Left forelimb (tissue), 1 donor: ENCODE results near the gene SIK3.
"Not testable (repeated sequence)": the region's sequence is repeated elsewhere in the genome, so short reads cannot be mapped to it uniquely, and the experiment has no call there.

Experiments used
- DNase-seq: peaks from one replicate; pipeline ENCODE4 v3.0.0-alpha.2; 2018; ENCODE audit warnings: low spot score

Gene SIK3

DNA sequence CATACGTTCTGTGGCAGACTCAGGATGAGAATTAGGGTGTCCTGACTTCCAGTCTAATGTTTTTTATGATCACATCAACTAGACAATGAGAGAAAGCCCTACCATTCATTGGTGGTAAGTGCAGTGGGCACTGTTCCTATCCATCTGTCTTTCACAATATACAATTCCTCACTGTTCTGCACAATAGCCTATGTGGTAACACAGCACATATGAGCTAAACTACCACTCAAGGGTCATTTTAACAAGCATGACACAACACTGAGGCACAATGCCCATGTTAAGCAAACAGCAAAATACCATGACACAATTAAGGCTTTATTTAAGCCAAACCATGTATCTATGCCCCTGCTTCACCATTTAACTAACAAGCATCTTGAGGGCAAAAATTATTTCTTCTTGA lies 52.3 kb downstream of the SIK3 start:
- DNase-seq: no peak

- no peak for DNase-seq
Measured at GRCh38 chr11:117045196-117045595, 53.0 kb downstream of the SIK3 start.

DNA sequence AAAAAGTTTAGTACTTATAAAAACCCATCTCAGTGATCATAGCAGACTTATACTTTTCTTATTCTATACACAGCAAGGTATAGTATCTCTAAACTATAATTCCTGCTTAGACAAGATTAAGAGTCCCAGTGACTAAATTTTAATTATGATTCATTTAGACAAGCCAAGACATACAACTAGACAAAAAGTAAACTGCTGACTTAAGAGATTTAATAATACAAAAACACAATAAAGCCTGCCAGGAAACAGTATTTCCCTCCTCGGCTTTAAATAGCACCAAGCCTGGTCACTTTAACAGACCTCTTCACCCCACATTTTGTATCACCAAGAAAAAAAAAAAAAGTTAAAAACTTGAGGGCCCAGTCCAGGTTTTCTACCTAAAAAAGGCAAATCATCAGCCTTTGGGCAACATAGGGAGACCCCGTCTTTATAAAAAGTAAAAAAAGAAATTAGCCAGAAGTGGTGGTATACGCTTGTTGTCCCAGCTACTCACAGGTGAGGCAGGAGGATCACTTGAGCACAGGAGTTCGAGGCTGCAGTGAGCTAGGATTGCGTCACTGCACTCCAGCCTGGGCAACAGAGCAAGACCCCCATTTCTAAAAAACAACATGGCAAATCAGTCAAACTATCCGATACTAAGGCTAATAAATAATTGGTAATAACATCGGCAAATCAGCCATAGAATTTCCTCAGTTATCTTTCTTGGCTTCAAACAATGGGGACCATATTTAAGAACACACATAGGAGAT lies 53.8 kb downstream of the SIK3 start:
- DNase-seq: no peak

DNA sequence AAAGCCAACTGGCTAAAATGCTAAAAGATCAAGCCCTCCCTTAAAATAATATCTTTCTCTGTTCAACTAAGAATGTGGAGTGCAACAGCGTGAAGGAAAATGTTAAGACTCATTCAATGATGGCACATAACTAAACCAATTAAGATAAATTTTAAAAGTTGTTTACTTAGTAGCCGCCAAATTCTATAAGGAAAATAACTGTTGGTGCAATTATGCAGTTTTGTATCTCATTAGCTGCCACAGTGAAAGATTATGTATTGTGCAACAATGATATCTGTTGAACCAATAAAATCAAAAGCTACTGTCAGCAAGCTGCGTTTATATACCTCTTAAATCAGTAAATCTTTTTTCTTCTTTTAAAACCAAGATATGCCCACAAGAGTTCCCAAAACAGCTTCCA lies 55.5 kb downstream of the SIK3 start:
- no peak for DNase-seq

DNA sequence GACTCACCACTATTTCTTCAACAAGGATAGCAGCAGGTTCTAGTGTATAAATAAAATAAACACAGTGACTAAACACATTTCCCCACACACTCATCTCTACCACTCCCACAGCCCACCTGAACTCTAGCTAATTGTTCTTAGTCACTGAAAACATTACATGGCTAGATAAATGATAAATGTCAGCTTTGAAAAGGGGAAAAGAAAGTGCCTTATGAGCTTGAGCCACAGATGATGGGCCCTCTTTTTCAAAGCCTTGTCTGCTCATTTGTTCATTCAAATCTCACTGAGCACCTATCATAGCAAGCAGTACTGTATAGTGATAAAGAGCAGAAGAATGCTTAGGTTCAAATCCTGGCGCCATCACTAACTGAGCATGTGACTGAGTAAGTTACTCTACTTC lies 58.3 kb downstream of the SIK3 start:
- DNase-seq: no peak

DNA sequence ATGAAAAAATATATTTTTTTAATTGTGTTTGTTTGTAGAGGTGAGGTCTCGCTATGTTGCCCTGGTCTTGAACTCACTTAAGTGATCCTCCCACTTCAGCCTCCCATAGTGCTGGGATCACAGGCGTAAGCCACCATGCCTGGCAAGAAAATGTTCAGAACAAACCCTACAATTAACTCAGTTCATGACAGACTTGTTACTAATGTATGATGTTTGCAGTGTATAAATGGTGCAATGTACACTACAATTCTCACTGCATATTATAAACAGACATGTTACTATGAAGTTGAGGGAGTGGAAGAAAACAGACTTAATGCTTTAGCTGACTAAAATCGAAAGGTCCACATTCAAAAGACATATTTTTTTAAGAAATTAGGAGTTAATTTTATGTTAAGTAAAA lies 59.0 kb downstream of the SIK3 start:
- no peak for DNase-seq

DNA sequence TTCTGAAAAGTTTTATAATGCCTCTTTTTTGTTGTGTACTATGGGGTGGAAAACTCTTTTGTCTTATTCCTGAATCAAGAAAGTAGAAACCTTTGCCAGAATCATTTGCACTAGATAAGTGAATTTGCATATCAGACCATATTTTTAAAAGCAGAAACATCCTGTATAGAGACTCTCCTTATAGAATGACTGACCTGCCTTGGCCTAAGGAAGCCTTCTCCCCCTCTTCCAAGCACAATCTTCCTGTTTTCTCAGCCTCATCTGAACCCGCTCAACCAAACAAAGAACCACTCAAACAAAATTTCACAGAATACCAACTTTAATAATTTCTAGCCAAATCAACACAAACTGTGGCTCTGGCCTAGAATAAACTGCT lies 60.3 kb downstream of the SIK3 start:
- DNase-seq: no peak

- DNase-seq: no peak
Measured at GRCh38 chr11:117037279-117037974, 60.8 kb downstream of the SIK3 start.

DNA sequence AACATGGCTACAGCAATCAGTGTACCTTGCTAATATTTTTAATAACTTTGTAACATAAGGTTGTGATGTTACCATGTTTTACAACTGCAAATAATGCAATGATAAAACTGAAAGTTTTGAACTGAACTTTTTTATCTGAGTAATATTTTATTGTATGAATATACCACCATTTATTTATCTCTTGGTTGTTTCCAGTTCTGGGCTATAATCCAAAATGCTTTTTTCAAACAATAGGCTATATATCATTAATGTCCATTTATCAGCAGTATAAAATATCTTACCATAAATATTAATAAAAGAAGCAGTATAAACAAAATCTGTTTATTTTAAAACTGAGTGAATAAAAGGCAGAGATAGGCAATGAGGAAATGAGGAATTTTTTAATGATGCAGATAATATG lies 63.3 kb downstream of the SIK3 start:
- DNase-seq: no peak

GRCh38 chr11:117026593-117027330 lies 71.5 kb downstream of the SIK3 start:
- no peak for DNase-seq

DNA sequence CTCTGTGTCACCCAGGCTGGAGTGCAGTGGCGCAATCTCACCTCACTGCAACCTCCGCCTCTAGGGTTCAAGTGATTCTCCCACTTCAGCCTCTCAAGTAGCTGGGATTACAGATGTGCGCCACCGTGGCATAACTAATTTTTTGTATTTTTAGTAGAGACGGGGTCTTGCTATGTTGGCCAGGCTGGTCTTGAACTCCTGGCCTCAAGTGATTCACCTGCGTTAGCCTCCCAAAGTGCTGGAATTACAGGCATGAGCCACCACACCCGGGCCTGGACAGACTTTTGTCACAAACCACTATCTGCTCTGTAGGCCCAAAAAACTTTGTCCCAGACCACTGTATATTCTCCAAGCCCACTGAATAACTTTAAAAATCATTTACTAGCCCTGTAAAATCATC lies 74.5 kb downstream of the SIK3 start:
- not testable (repeated sequence) for DNase-seq

GRCh38 chr11:117023178-117023577 lies 75.0 kb downstream of the SIK3 start:
- no peak for DNase-seq

DNA sequence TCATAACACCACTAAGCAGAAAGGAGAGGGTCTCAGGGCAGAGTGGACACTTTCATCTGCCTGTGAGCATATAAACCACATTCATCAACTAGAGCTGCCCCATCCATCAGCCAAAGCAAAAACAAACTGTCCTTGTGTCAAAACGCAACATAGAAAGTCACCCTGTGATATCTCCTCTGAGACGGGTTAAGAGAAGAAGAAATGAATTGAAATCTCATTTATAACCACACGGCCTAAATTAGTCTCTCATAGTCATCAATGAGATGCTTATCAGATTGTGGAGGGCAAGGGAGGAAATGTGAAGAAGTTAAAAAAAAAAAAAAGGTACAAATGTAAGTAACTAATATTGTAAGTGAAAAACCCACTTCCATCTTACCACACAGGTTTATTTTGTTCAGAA lies 75.7 kb downstream of the SIK3 start:
- no peak for DNase-seq

- no peak for DNase-seq
Measured at GRCh38 chr11:117020869-117021564, 77.2 kb downstream of the SIK3 start.

- no peak for DNase-seq
Measured at GRCh38 chr11:117020287-117020686, 77.9 kb downstream of the SIK3 start.

GRCh38 chr11:117019871-117020270 lies 78.4 kb downstream of the SIK3 start:
- DNase-seq: no peak

DNA sequence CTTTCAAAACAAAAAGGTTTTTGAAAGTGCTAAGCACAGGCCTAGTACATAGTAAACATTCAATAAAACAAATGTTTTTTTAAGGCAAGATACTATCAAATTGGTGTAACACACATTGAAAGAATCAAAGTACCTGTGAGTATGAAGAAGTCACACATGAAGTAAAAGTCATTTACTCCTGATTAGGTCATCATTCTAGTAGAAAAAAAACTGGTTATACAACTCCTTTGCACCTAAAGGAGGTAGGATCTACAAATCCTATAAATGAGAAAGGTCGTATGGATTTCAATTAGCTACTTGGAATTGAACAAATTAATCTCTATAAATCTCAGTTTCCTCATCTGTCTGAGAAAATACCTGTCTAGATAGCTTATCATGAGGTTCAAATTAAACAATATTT lies 80.8 kb downstream of the SIK3 start:
- no peak for DNase-seq

DNA sequence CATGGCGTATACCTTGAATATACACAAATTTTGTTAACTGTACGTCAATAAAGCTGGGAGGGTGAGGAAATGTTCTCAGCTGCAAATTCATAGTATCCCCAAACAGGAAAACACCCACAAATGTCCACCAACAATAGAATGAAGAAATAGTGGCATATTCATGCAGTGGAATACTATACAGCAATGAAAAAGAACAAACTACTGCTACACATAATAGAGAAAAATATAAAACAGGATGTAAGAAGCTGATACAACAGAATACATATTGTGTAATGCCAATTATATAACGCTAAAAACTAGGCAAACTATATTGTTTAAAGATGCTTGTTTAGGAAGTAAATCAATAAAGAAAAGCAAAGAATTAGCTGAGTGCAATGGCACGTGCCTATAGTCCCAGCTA lies 81.5 kb downstream of the SIK3 start:
- no peak for DNase-seq

DNA sequence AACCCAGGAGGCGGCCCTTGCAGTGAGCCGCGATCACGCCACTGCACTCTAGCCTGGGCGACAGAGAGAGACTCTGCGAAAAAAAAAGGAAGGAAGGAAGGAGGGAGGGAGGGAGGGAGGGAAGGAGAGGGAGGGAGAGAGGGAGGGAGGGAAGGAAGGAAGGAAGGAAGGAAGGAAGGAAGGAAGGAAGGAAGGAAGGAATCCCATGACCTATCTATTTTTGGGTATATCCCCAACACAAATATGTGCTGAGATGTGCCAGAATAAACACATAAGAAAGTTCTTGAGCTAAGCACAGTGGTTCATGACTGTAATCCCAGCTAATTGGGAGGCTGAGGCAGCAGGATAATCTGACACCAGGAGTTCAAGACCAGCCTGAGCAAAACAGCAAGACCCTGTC lies 82.0 kb downstream of the SIK3 start:
- DNase-seq: no peak

GRCh38 chr11:117011541-117011898 lies 86.7 kb downstream of the SIK3 start:
- DNase-seq: no peak

GRCh38 chr11:117010808-117011540 lies 87.3 kb downstream of the SIK3 start:
- DNase-seq: no peak
